Cerebellar cortex (tissue), 1 donor: ENCODE measurements around the gene PLEKHH1.
A peak's percentile ranks its signal among the peaks of the same experiment; 100 is the strongest.

Source experiments
- DNase-seq: peaks from one replicate; pipeline ENCODE4 v3.0.0-alpha.2; 2015; ENCODE audit warnings: low spot score

The PLEKHH1 gene

GRCh38 chr14:67567654-67568053 is 34.6 kb downstream of the PLEKHH1 start:
- peak; percentile 25 for DNase-seq

DNA sequence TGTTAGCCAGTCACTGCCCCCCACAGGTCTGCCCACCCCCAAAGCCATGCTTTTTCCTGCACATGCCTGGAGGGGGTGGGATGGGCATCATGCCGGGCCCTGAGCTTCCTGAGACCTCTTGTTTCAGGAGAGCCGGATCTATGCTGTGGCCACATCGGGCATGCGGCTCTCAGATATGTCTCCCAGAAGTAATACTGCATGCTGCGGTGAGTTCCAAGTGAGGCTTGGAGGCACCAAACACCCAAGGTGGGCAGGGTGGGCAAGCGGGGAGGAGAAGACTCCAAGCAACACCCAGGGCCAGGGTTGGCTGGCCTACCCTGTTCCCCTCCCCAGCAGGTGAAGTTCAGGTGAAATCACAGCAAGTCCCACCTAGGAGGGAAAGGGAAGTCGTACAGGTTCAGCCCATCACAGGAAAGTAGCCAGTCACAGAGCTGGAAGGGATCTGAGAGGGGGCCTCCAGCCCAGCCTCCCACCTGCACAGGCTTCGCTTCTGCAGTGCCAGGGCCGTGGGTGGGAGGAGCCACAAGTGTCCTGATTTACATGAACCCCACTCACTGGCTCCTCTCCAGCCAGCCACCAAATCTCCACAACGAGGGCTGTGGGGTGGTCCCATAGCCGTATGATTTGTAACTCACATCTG is 36.0 kb downstream of the PLEKHH1 start:
- DNase-seq: no peak

DNA sequence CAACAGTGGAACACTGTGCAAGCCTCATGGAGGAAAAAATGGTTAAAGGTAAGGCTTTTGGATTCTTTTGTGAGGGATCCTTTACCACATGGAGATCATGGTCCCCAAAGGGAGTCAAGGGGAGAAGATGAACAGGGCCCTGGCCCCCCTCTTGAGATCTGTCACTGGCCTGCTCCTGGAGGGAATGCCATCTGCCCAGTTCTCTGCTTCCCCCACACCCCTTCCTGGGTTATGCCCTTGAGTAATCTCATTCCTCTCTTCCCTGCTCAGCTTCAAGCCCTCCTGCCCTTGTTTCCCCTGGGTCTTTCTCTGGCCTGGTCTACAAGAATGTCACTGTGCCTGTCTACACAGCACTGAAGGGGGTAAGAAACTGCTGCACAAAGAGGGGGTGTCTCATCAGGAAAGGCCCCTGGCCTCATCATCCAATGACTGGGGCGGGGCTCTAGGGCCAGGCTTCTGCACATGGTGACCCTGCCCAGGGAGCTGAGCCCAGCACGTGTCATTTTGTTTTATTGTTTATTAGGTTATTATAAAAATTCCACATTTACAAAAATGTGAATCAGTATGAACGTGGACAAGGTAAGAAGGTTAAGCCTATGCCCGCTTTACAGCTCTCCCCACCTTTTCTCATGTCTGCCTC is 36.7 kb downstream of the PLEKHH1 start:
- no peak for DNase-seq

DNA sequence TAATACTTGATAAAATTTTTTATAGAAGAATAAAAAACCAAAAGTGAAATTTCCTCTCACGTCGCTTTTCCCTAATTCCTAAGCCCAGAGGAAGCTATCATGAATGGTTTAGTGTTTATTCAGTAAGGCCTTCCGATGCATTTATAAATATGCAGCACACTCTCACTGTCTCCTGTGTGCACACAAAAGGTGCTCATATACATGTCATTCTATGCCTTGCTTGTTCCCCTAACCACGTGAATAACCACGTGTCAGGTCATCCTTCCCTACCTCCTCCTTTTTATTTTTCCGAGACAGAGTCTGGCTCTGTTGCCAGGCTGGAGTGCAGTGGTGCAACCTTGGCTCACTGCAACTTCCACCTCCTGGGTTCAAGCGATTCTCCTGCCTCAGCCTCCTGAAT is 37.4 kb downstream of the PLEKHH1 start:
- DNase-seq: no peak

DNA sequence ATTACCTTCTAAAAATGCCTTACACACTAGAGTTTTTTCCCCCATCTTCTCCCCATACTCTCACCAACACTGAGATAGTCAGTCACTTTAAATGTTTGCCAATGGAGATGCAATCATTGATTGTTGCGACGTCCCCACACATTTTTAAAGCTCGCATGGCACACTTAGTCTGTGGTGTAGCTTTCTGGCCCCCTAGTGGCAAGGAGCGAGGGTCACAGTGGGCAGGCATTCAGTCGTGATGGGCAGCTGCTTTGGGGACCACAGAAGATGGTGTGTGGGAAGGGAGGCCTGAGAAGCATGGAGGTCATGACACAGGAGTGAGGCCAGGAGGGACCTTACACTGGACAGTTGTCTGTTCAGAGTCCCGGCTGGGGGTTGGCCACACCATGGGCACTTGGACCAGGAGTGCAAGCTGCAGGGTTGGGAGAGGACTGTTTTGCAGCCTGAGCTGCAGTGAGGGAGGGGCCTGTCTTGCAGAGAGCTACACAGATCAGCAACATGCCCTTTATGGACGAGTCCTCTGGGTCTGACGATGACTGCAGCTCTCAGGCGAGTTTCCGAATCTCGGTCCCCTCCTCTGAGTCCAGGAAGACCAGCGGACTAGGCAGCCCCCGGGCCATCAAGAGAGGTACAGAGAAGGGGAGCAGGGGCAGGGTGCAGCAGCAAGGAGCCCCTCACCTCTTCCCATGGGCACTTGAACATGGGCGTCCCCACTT is 38.3 kb downstream of the PLEKHH1 start:
- DNase-seq: peak; percentile 74

- no peak for DNase-seq
These were observed 38.9 kb downstream of the PLEKHH1 start for GRCh38 chr14:67571991-67572323.

- DNase-seq: no peak
These were observed 39.5 kb downstream of the PLEKHH1 start for GRCh38 chr14:67572608-67573007.

DNA sequence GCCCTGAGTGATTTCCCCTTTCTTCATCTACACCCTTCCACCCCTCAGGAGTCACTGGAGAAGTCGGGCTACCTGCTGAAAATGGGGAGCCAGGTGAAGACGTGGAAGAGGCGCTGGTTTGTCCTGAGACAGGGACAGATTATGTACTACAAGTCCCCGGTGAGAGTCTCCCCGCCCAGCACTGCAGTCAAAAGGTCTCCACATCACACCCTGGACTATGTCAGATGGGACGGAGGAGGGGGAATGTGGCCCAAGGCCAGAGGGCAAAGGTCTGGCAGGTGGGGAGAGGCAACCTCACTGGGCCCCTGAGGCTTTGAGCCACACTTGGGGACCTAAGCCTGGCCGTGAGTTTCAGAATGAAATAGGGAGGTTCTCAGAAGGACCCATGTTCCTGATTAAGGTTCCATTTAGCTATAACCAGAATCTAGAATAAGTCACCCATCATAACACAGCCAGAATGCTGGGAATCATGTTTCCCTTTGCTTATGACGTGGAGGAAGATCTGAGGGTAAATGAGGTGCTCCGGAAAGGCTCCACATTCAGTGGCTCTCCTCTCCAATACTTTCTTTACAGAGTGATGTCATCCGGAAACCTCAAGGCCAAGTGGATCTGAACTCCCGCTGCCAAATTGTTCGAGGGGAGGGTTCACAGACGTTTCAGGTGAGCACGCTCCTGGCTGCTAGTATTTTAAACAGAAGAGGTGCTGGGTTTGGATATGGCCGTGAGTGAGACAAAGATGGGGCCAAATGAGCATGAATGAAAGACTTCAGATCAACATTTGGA is 40.3 kb downstream of the PLEKHH1 start:
- no peak for DNase-seq

GRCh38 chr14:67574156-67574555 is 41.1 kb downstream of the PLEKHH1 start:
- DNase-seq: no peak

DNA sequence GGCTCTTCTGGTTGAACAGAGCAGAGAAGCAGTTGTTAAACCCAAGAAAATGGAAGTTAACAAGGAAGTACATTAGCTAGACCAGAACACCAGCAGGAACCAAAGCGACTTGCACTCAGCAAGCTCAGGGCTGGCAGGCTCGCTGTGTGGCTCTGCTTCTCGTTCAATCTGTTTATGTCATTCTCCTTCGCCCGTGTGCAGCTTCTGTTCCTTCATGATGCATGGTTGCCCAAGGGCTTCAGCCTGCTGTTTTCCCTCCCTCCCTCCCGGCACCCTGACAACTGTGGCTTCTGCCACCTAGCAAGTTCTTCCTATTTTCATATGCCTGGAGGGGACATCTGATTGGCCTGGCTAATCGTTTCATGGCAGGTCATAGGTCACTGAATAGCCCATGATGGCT is 41.7 kb downstream of the PLEKHH1 start:
- DNase-seq: no peak

- no peak for DNase-seq
These were observed 42.6 kb downstream of the PLEKHH1 start for GRCh38 chr14:67575684-67576083.

DNA sequence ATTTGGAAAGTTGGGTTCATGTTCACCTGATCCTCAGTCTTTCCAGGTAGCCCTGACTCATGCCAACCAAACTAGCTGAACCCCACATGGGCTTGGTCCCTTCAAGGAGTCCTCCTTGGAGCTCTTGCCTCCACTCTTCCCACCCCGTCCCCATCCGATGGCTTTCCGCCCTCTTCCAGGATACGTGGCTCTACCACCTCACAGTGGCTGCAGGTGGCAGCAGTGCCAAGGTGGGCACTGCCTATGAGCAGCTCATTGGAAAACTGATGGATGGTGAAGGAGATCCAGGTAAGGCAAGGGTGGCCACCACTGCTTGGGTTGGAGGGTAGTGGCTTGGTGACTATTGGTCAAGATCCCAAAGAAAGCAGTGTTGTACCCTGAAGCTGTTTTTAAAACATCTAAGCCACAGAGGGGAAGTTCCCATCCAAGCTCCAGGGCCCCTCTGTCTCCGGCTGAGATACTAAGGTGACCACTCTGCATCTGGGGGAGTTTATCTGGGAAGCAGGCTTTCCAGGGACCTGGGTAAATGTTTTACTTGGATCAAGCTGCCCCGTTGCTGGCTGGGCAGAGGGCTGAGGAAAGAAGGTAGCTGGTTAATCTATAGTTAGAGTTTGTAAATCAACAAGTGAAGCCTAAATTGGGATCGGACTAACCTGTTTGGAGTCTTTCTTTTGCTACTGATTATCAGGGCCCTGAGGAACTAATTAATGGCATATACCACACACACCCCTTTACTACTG is 43.3 kb downstream of the PLEKHH1 start:
- no peak for DNase-seq

DNA sequence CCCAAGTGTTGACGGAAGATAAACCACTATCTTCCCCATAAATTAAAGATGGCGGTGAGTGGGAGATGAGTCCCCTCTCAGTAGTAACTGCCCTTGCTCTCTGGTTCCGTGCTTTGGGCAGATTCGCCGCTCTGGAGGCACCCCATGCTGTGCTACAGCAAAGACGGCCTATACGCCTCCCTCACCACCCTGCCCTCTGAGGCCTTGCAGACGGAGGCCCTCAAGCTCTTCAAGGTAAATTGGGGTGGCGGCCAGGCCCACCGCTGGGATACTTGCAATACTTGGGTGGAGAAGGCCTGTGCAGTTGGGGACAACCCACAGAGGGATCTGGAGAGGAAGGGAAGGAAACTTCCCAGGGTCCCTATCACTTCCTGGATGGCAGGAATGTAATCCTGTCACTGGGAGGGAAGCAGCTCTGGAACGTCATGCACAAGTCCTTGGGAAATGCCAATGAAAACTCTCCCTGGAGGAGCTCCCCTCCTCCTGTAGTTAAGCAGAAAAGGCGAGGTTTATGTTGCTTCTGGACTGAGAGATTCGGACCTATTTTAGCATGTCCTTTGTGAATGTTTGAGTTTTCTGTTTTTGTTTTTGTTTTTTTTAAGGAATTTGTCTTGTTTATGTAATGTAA is 44.2 kb downstream of the PLEKHH1 start:
- DNase-seq: peak; percentile 11

DNA sequence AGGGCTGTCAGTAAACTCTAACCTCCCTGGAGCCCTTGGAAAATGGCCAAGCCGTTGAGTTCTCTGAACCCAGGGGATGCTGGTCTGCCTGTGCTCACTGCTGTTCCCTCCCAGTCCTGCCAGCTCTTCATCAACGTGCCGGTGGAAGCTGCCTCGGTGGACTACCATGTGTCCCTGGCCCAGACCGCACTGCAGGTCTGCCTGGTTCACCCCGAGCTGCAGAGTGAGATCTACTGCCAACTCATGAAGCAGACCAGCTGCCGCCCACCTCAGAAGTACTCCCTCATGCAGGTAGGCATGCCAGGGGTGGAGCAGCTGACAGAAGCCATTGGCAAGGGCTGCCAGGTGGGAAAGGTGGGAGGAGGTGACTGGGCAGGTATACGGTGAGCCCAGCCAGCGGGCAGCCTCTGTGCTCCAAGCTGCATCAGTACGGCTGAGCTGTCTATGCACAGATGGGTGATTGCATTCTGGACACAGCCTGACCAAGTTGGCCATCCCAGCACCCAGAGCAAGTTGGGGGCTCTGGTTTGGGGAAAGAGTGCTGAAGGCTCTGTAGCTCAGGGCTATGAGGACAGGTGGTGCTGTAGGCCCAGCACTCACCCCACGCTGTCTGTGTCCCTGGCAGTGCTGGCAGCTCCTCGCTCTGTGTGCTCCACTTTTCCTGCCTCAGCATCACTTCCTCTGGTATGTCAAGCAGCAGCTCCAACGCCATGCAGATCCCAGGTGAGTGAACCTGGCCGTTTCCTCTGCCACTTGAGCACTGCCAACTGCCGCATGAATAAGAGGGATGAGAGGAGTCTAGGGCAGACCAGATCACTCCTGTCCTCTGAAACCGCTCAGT is 45.0 kb downstream of the PLEKHH1 start:
- peak; percentile 84 for DNase-seq

- no peak for DNase-seq
These were observed 46.0 kb downstream of the PLEKHH1 start for GRCh38 chr14:67579040-67579439.

DNA sequence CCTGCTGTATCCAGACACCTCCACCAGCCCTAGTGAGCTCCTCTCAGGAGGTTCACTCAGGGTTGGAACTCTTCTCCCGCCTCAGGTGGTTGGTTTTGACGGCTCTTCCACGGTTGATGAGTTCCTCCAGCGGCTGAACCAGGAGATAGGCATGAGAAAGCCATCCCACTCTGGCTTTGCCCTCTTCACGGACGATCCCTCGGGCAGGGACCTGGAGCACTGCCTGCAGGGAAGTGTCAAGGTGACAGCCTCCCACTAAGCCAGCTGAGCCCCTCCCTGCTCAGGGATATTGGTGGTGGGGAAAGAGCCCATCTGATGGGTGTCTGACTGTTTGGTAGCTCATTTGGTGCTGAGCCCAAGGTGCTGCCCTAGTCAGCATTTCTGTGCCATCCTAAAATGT is 46.5 kb downstream of the PLEKHH1 start:
- DNase-seq: no peak

GRCh38 chr14:67580336-67581171 is 47.5 kb downstream of the PLEKHH1 start:
- no peak for DNase-seq

DNA sequence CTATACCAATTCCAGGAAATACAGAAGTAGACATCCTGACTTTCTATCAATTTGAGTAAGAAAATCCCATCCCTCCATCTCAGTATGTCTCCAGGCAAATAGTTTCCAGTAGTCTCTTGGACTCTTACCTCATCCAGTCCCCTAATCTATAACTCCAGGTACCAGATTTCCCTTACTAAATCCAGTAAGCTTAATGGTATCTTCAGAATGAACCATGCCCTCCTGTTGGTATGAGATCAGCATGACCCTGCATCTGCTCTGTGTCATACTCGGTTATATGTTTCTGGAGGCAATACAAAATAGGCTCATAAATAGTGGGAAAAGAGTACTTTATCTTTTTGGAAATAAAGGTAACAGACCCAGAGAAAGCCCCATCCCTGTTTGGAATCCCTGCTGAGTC is 48.6 kb downstream of the PLEKHH1 start:
- no peak for DNase-seq

DNA sequence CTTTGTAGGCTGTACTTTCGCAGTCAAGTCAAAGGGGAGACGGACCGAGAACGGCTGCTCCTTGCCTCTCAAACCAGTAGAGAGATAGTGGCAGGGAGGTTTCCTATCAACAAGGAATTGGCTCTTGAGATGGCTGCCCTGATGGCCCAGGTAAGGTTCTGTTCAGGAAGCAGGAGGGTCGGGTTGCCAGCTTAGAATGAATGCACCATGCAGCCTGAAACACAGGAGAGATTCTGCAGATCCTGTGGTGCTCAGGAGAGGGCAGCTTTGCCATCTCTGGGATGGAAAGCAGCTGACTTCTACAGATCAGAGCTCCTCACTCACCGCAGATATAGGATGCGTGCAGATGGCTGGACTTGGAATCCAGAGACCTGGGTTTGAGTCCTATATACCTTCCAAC is 49.0 kb downstream of the PLEKHH1 start:
- DNase-seq: no peak
